CD8-positive, alpha-beta memory T cell (primary cell): ENCODE measurements around the gene MAN2A1. TPM values are rescaled to one million over a fixed set of nuclear protein-coding genes. Genes with fewer than 3 reads are reported as not detected.

Experiments used
- CTCF ChIA-PET: fragments of 350-600 bp; sonication (Branson Sonifier 250); formaldehyde crosslinking; loops from one replicate; lab custom pipeline; 2021; ENCODE audit warnings: antibody characterized with exemption; lab: Charles Lee
- POLR2A ChIA-PET: fragments of 350-600 bp; sonication (Branson Sonifier 250); formaldehyde crosslinking; loops from one replicate; lab custom pipeline; 2021; ENCODE audit warnings: antibody characterized with exemption; lab: Charles Lee
- DNase-seq, 5 donors: peaks; one replicate each; pipeline versions ENCODE4 v3.0.0 to v3.0.0-alpha.2; 2020 to 2022; ENCODE audit warnings: mixed read lengths in 1 of 5
- H3K27ac ChIP-seq: one replicate; pipeline ENCODE4 v1.7.0; 2013; ENCODE audit warnings: low read depth, mild to moderate bottlenecking, low read length, moderate library complexity
- H3K27me3 ChIP-seq: 2 replicates; pipeline ENCODE4 v1.7.0; 2013; ENCODE audit warnings: low read length, mild to moderate bottlenecking; ENCODE audit not compliant: insufficient read depth, poor library complexity, severe bottlenecking
- H3K36me3 ChIP-seq: 2 replicates; pipeline ENCODE4 v1.7.0; 2013; ENCODE audit warnings: mild to moderate bottlenecking, low read length, moderate library complexity; ENCODE audit not compliant: insufficient read depth
- H3K4me1 ChIP-seq: 2 replicates; pipeline ENCODE4 v1.7.0; 2013; ENCODE audit warnings: mild to moderate bottlenecking, low read length, moderate library complexity; ENCODE audit not compliant: insufficient read depth
- H3K4me3 ChIP-seq: 2 replicates; pipeline ENCODE4 v1.7.0; 2013; ENCODE audit warnings: mild to moderate bottlenecking, low read length
- H3K9me3 ChIP-seq: 2 replicates; pipeline ENCODE4 v1.7.0; 2013; ENCODE audit warnings: mild to moderate bottlenecking, low read length
- H3K27ac Mint-ChIP-seq, 8 donors: one replicate each; pipeline ENCODE4 v1.8.0; 2020 to 2021; ENCODE audit warnings: mixed read lengths in 8 of 8, mild to moderate bottlenecking in 6 of 8, inconsistent platforms in 3 of 8, moderate library complexity in 3 of 8
- H3K27me3 Mint-ChIP-seq, 2 donors: one replicate each; pipeline ENCODE4 v1.8.0; 2020 to 2021; ENCODE audit warnings: mixed read lengths in 2 of 2, mild to moderate bottlenecking in 1 of 2, moderate library complexity in 1 of 2
- H3K36me3 Mint-ChIP-seq, 3 donors: one replicate each; pipeline ENCODE4 v1.8.0; 2020 to 2021; ENCODE audit warnings: mixed read lengths in 3 of 3, inconsistent platforms in 1 of 3, mild to moderate bottlenecking in 1 of 3
- H3K4me1 Mint-ChIP-seq, 3 donors: one replicate each; pipeline ENCODE4 v1.8.0; 2020 to 2021; ENCODE audit warnings: mixed read lengths in 3 of 3, inconsistent platforms in 1 of 3, mild to moderate bottlenecking in 1 of 3
- H3K4me3 Mint-ChIP-seq, 7 donors: one replicate each; pipeline ENCODE4 v1.8.0; 2020 to 2021; ENCODE audit warnings: mixed read lengths in 7 of 7, mild to moderate bottlenecking in 6 of 7, moderate library complexity in 4 of 7, inconsistent platforms in 2 of 7
- H3K9me3 Mint-ChIP-seq, 5 donors: one replicate each; pipeline ENCODE4 v1.8.0; 2020 to 2022; ENCODE audit warnings: mixed read lengths in 5 of 5, mild to moderate bottlenecking in 3 of 5, moderate library complexity in 2 of 5, inconsistent platforms in 1 of 5
- polyA plus RNA-seq: library from polyadenylated mRNA; unstranded; fragments of 300-500 nt; fragmentation: Illumina TruSeq; gene quantifications from one replicate; pipeline ENCODE4 v1.2.3, GENCODE V29; 2021
- total RNA-seq, 2 experiments: library from RNA; stranded (reverse); gene quantifications; one replicate each; pipeline ENCODE4 v1.2.3, GENCODE V29; 2021

Gene MAN2A1
- total and polyA plus RNA-seq, 3 experiments from 2014 or later: 28.1 to 30.8 (median 28.9) TPM

GRCh38 chr5:109852371-109853155, 162.8 kb downstream of the MAN2A1 start:
- Mint-ChIP-seq H3K36me3 (peaks cover 27 to 58% (median 32%) of the 10 kb centered on the region in 3 donors), H3K4me1 (peaks cover 77 to 91% (median 83%) of the 10 kb centered on the region in 3 donors), H3K4me3 (peak overlapping the region in 5 of 7 donors; percentile 8 to 47 (median 33)), H3K27ac (peak overlapping the region; percentile 7 to 85 (median 55)), H3K27me3 (no peaks in the 10 kb centered on the region), H3K9me3 (no peaks in the 10 kb centered on the region)
- no peaks in the 10 kb centered on the region for H3K9me3 ChIP-seq
- no peak overlapping the region for H3K27ac ChIP-seq
- ChIA-PET CTCF (interaction anchor here (1.0 to 1.1 kb wide), 2 partner anchors 16 to 69 kb away, joined by 3 read pairs; no protein-coding TSS in a partner anchor), POLR2A (no interaction called here)
- H3K4me3 ChIP-seq: no peak overlapping the region
- peaks cover 6% of the 10 kb centered on the region for H3K36me3 ChIP-seq
- H3K4me1 ChIP-seq: peaks cover 83% of the 10 kb centered on the region
- no peaks in the 10 kb centered on the region for H3K27me3 ChIP-seq
- peak in 1 of 5 donors; percentile 11 for DNase-seq

- peaks cover 87% of the 10 kb centered on the region for H3K4me1 ChIP-seq
- H3K9me3 ChIP-seq: no peaks in the 10 kb centered on the region
- Mint-ChIP-seq H3K27ac (peak overlapping the region in 2 of 8 donors; percentile 9 to 11), H3K4me1 (peaks cover 79 to 94% (median 87%) of the 10 kb centered on the region in 3 donors), H3K27me3 (no peaks in the 10 kb centered on the region), H3K9me3 (no peaks in the 10 kb centered on the region), H3K4me3 (peak overlapping the region in 2 of 7 donors; percentile 20 to 24), H3K36me3 (peaks cover 21 to 53% (median 30%) of the 10 kb centered on the region in 3 donors)
- DNase-seq: no peak
- H3K4me3 ChIP-seq: no peak overlapping the region
- POLR2A ChIA-PET: no interaction called here
- CTCF ChIA-PET: interaction anchor here (1.0 to 1.1 kb wide), 2 partner anchors 17 to 68 kb away, joined by 3 read pairs; no protein-coding TSS in a partner anchor
- H3K27ac ChIP-seq: no peak overlapping the region
- H3K27me3 ChIP-seq: no peaks in the 10 kb centered on the region
- H3K36me3 ChIP-seq: peaks cover 3% of the 10 kb centered on the region
Observed at GRCh38 chr5:109853377-109853776, 163.7 kb downstream of the MAN2A1 start.

DNA sequence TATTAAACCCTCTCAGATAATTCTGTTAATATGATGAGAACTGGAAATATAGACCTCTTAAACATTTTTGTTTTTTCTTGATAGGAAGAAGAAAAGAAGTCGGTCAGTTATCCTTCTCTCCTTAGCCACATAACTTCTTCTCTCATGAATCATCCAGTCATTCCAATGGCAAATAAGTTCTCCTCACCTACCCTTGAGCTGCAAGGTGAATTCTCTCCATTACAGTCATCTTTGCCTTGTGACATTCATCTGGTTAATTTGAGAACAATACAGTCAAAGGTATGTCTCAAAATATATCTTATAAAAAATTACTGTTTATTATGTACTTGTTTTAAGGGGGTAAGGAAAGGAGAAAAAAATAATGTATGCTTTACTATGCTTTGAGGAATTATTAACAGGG, 165.3 kb downstream of the MAN2A1 start:
- no peaks in the 10 kb centered on the region for H3K9me3 ChIP-seq
- peaks cover 85% of the 10 kb centered on the region for H3K4me1 ChIP-seq
- no peak overlapping the region for H3K27ac ChIP-seq
- H3K4me3 Mint-ChIP-seq: no peak overlapping the region
- no peaks in the 10 kb centered on the region for H3K27me3 Mint-ChIP-seq
- ChIA-PET POLR2A (no interaction called here), CTCF (interaction anchor here (0.9 kb wide), 1 partner anchor 164 kb away, joined by 3 read pairs; no protein-coding TSS in a partner anchor)
- no peak for DNase-seq
- peaks cover 77 to 94% (median 86%) of the 10 kb centered on the region in 3 donors for H3K4me1 Mint-ChIP-seq
- H3K36me3 ChIP-seq: peaks cover 5% of the 10 kb centered on the region
- H3K27me3 ChIP-seq: no peaks in the 10 kb centered on the region
- H3K27ac Mint-ChIP-seq: peak overlapping the region in 4 of 8 donors; percentile 43 to 90 (median 61)
- peaks cover 11 to 48% (median 21%) of the 10 kb centered on the region in 3 donors for H3K36me3 Mint-ChIP-seq
- H3K4me3 ChIP-seq: no peak overlapping the region
- H3K9me3 Mint-ChIP-seq: no peaks in the 10 kb centered on the region

GRCh38 chr5:109857405-109858031, 167.8 kb downstream of the MAN2A1 start:
- Histone ChIP-seq H3K36me3 (peaks cover 5% of the 10 kb centered on the region), H3K27me3 (no peaks in the 10 kb centered on the region), H3K4me3 (peak overlapping the region; percentile 49), H3K9me3 (no peaks in the 10 kb centered on the region), H3K27ac (peak overlapping the region; percentile 20), H3K4me1 (peaks cover 84% of the 10 kb centered on the region)
- ChIA-PET CTCF (interaction anchor here (0.8 to 0.9 kb wide), 3 partner anchors 64 to 200 kb away, joined by 3 to 4 read pairs (median 3); partner anchors contain the start of gene MAN2A1), POLR2A (interaction anchor here (0.7 to 1.4 kb wide), 5 partner anchors 64 to 197 kb away, joined by 3 to 5 read pairs (median 4); no protein-coding TSS in a partner anchor)
- Mint-ChIP-seq H3K27me3 (no peaks in the 10 kb centered on the region), H3K27ac (peak overlapping the region; percentile 73 to 98 (median 88)), H3K9me3 (no peaks in the 10 kb centered on the region), H3K4me1 (peaks cover 74 to 96% (median 92%) of the 10 kb centered on the region in 3 donors), H3K36me3 (peaks cover 5 to 58% (median 23%) of the 10 kb centered on the region in 3 donors), H3K4me3 (peak overlapping the region; percentile 17 to 86 (median 75))
- peak; percentile 3 to 63 (median 47) for DNase-seq

GRCh38 chr5:109859537-109859936, 169.8 kb downstream of the MAN2A1 start:
- Mint-ChIP-seq H3K36me3 (peaks cover 16 to 72% (median 29%) of the 10 kb centered on the region in 3 donors), H3K27ac (peak overlapping the region in 7 of 8 donors; percentile 14 to 94 (median 86)), H3K9me3 (no peaks in the 10 kb centered on the region), H3K4me1 (peaks cover 66 to 95% (median 91%) of the 10 kb centered on the region in 3 donors), H3K4me3 (peak overlapping the region in 5 of 7 donors; percentile 1 to 32 (median 8)), H3K27me3 (no peaks in the 10 kb centered on the region)
- Histone ChIP-seq H3K27me3 (no peaks in the 10 kb centered on the region), H3K4me1 (peaks cover 76% of the 10 kb centered on the region), H3K9me3 (no peaks in the 10 kb centered on the region), H3K4me3 (no peak overlapping the region), H3K36me3 (peaks cover 5% of the 10 kb centered on the region), H3K27ac (no peak overlapping the region)
- DNase-seq: no peak
- POLR2A ChIA-PET: no interaction called here
- CTCF ChIA-PET: interaction anchor here (1.0 kb wide), 1 partner anchor 16 kb away, joined by 3 read pairs; no protein-coding TSS in a partner anchor

GRCh38 chr5:109862301-109862700, 172.6 kb downstream of the MAN2A1 start:
- Histone ChIP-seq H3K4me1 (peaks cover 52% of the 10 kb centered on the region), H3K36me3 (peaks cover 12% of the 10 kb centered on the region), H3K4me3 (no peak overlapping the region), H3K27me3 (no peaks in the 10 kb centered on the region), H3K9me3 (no peaks in the 10 kb centered on the region), H3K27ac (no peak overlapping the region)
- Mint-ChIP-seq H3K36me3 (peaks cover 33 to 77% (median 40%) of the 10 kb centered on the region in 3 donors), H3K9me3 (no peaks in the 10 kb centered on the region), H3K27ac (no peak overlapping the region), H3K4me1 (peaks cover 57 to 84% (median 73%) of the 10 kb centered on the region in 3 donors), H3K4me3 (no peak overlapping the region), H3K27me3 (peaks cover 0 to 2% of the 10 kb centered on the region in 2 donors)
- POLR2A ChIA-PET: no interaction called here
- no peak for DNase-seq
- CTCF ChIA-PET: no interaction called here

GRCh38 chr5:109863752-109864151, 174.0 kb downstream of the MAN2A1 start:
- no peaks in the 10 kb centered on the region for H3K9me3 Mint-ChIP-seq
- CTCF ChIA-PET: interaction anchor here (1.5 kb wide), 1 partner anchor 19 kb away, joined by 3 read pairs; no protein-coding TSS in a partner anchor
- no peak for DNase-seq
- peaks cover 39 to 77% (median 44%) of the 10 kb centered on the region in 3 donors for H3K36me3 Mint-ChIP-seq
- peaks cover 0 to 2% of the 10 kb centered on the region in 2 donors for H3K27me3 Mint-ChIP-seq
- peaks cover 12% of the 10 kb centered on the region for H3K36me3 ChIP-seq
- H3K27ac Mint-ChIP-seq: no peak overlapping the region
- no peak overlapping the region for H3K4me3 ChIP-seq
- H3K27ac ChIP-seq: no peak overlapping the region
- H3K4me3 Mint-ChIP-seq: no peak overlapping the region
- no peaks in the 10 kb centered on the region for H3K27me3 ChIP-seq
- peaks cover 55 to 84% (median 73%) of the 10 kb centered on the region in 3 donors for H3K4me1 Mint-ChIP-seq
- H3K4me1 ChIP-seq: peaks cover 47% of the 10 kb centered on the region
- POLR2A ChIA-PET: no interaction called here
- no peaks in the 10 kb centered on the region for H3K9me3 ChIP-seq
